Ovary (tissue), 9 donors: ENCODE data around the gene MCTP2. TPM values are rescaled to one million over a fixed set of nuclear protein-coding genes. Genes with fewer than 3 reads are reported as not detected.

Experiments
- DNase-seq, 5 donors: peaks; one replicate each; pipeline ENCODE4 v3.0.0-alpha.2; 2019 to 2020
- H3K27ac ChIP-seq, 2 donors: fragments of 200-600 bp; one replicate each; pipeline versions ENCODE4 v1.5.1 to v1.8.0; 2019 to 2022
- H3K27me3 ChIP-seq: fragments of 200-600 bp; one replicate; pipeline ENCODE4 v1.8.0; 2022
- H3K36me3 ChIP-seq: fragments of 200-600 bp; sonication (generic); one replicate; pipeline ENCODE4 v1.5.1; 2019
- H3K4me1 ChIP-seq: one replicate; pipeline ENCODE4 v1.8.1; 2013; ENCODE audit warnings: mild to moderate bottlenecking, moderate library complexity; ENCODE audit not compliant: insufficient read depth
- H3K4me3 ChIP-seq: fragments of 200-600 bp; sonication (generic); one replicate; pipeline ENCODE4 v1.5.1; 2017
- H3K9me3 ChIP-seq, 2 donors: fragments of 200-600 bp in 1 of 2; sonication (generic) in 1 of 2; one replicate each; pipeline versions ENCODE4 v1.5.1 to v1.8.1; 2013 to 2019; ENCODE audit warnings: mild to moderate bottlenecking in 1 of 2, moderate library complexity in 1 of 2
- CTCF ChIP-seq, 3 donors: fragments of 450-650 bp in 2 of 3; fragments of 200-600 bp in 1 of 3; IDR thresholded peaks; one replicate each; pipeline versions ENCODE4 v1.5.1 to v1.8.0; 2016 to 2022; ENCODE audit warnings: antibody characterized with exemption in 3 of 3, mild to moderate bottlenecking in 1 of 3
- EP300 ChIP-seq: sonication (generic); formaldehyde crosslinking; IDR thresholded peaks from one replicate; pipeline ENCODE4 v1.6.1; 2017; ENCODE audit warnings: antibody characterized with exemption
- POLR2A ChIP-seq: fragments of 450-650 bp; IDR thresholded peaks from one replicate; pipeline ENCODE4 v1.6.1; 2017; ENCODE audit warnings: antibody characterized with exemption, mild to moderate bottlenecking, moderate library complexity
- WGBS, 3 donors: extraction: QIAGEN DNeasy Blood & Tissue Kit in 1 of 3; methylation state at CpG; one replicate each; pipeline versions ENCODE4 v1.1.5 to v1.1.7; 2013 to 2017; 5-methylcytosine and 5-hydroxymethylcytosine counted together
- intact Hi-C, 4 donors: fragments of 100-400 bp; cut with DNase I; formaldehyde crosslinking; loops; one replicate each; pipeline versions ENCODE4 v1.11.0 to v1.15.1; 2022 to 2023
- polyA plus RNA-seq, 2 donors: library from polyadenylated mRNA; stranded (reverse); fragments of 200-250 nt in 1 of 2; fragments of 350-450 nt in 1 of 2; fragmentation: Illumina TruSeq in 1 of 2; extraction: RNeasy Lipid Tissue Mini Kit (QIAGEN cat#74804) in 1 of 2; gene quantifications; one replicate each; pipeline ENCODE4 v1.2.3, GENCODE V29; 2013 to 2014
- total RNA-seq, 7 donors: library from RNA; depleted of rRNA in 2 of 7; stranded (reverse); fragments of >200 nt in 2 of 7; fragmentation: NEBNext Ultra II Directional in 3 of 7; extraction: Animal tissue kit (Norgen Biotek cat#: 25700) in 3 of 7; gene quantifications; one replicate each; pipeline versions ENCODE4 v1.1.0 to v1.2.4, GENCODE V29; 2016 to 2023
- donor health status: DM: no; HTN: no; CAD: no; lungs with moderate emphysema.
- donor health status: DM: no; HTN: no; CAD: no.
- donor health status: Bipolar disorder and iron deficiency.
- donor health status: DM: yes; HTN: yes; CAD: no.
- donor health status: DM: no; HTN: no; CAD: no.
- donor health status: DM: yes; HTN: yes; CAD: no.

The MCTP2 gene
- total and polyA plus RNA-seq, 9 donors, result 0.71 to 44.5 (median 5.7) TPM

GRCh38 chr15:94411285-94411684 is 179.9 kb downstream of the MCTP2 start:
- Histone ChIP-seq H3K36me3 (no peaks in the 10 kb centered on the region), H3K27me3 (no peaks in the 10 kb centered on the region), H3K4me3 (no peak overlapping the region), H3K27ac (no peak overlapping the region), H3K4me1 (peaks cover 1% of the 10 kb centered on the region), H3K9me3 (no peaks in the 10 kb centered on the region)
- TF ChIP-seq EP300, result no peak
- no peak for TF ChIP-seq CTCF (IDR thresholded peaks at IDR 0.05)
- TF ChIP-seq POLR2A, result no peak
- intact Hi-C loops, result no loop called here
- DNase-seq, result no peak
- 80 to 88% (median 82%) methylated on average over 5 of the region's 5 CpGs for WGBS, 3 donors

- Histone ChIP-seq H3K36me3 (no peaks in the 10 kb centered on the region), H3K4me3 (no peak overlapping the region), H3K27me3 (no peaks in the 10 kb centered on the region), H3K4me1 (peaks cover 1% of the 10 kb centered on the region), H3K27ac (no peak overlapping the region), H3K9me3 (no peaks in the 10 kb centered on the region)
- 93 to 97% (median 95%) methylated on average over 2 of the region's 2 CpGs for WGBS, 3 donors
- TF ChIP-seq EP300 (no peak), POLR2A (no peak), CTCF (IDR thresholded peaks at IDR 0.05) (no peak)
- intact Hi-C loops, result no loop called here
- DNase-seq, result no peak
Measured at GRCh38 chr15:94411846-94412245, 180.5 kb downstream of the MCTP2 start.

GRCh38 chr15:94412979-94413746 is 181.8 kb downstream of the MCTP2 start:
- TF ChIP-seq POLR2A (no peak), CTCF (IDR thresholded peaks at IDR 0.05) (peak in 1 of 3 donors; percentile 22), EP300 (no peak)
- no peaks in the 10 kb centered on the region for H3K9me3 ChIP-seq
- WGBS, 3 donors, result 25 to 35% (median 27%) methylated on average over 6 of the region's 6 CpGs
- H3K4me3 ChIP-seq, result no peak overlapping the region
- no peaks in the 10 kb centered on the region for H3K27me3 ChIP-seq
- H3K27ac ChIP-seq, result no peak overlapping the region
- H3K4me1 ChIP-seq, result peaks cover 1% of the 10 kb centered on the region
- H3K36me3 ChIP-seq, result no peaks in the 10 kb centered on the region
- DNase-seq, result no peak
- intact Hi-C loops, result no loop called here

GRCh38 chr15:94414916-94415315 is 183.6 kb downstream of the MCTP2 start:
- no peaks in the 10 kb centered on the region for H3K9me3 ChIP-seq
- H3K36me3 ChIP-seq, result no peaks in the 10 kb centered on the region
- 51 to 71% (median 65%) methylated on average over 2 of the region's 2 CpGs for WGBS, 3 donors
- TF ChIP-seq POLR2A (no peak), EP300 (no peak), CTCF (IDR thresholded peaks at IDR 0.05) (no peak)
- intact Hi-C loops, result no loop called here
- H3K27ac ChIP-seq, result no peak overlapping the region
- H3K4me3 ChIP-seq, result no peak overlapping the region
- H3K4me1 ChIP-seq, result peaks cover 1% of the 10 kb centered on the region
- DNase-seq, result no peak
- H3K27me3 ChIP-seq, result no peaks in the 10 kb centered on the region
